Measurements from ENCODE around the gene CCDC92. TPM values are rescaled to one million over a fixed set of nuclear protein-coding genes. Genes with fewer than 3 reads are reported as not detected.

The CCDC92 gene
- total RNA-seq, 1 donor from 2014 or later, result 25.9 TPM

DNA sequence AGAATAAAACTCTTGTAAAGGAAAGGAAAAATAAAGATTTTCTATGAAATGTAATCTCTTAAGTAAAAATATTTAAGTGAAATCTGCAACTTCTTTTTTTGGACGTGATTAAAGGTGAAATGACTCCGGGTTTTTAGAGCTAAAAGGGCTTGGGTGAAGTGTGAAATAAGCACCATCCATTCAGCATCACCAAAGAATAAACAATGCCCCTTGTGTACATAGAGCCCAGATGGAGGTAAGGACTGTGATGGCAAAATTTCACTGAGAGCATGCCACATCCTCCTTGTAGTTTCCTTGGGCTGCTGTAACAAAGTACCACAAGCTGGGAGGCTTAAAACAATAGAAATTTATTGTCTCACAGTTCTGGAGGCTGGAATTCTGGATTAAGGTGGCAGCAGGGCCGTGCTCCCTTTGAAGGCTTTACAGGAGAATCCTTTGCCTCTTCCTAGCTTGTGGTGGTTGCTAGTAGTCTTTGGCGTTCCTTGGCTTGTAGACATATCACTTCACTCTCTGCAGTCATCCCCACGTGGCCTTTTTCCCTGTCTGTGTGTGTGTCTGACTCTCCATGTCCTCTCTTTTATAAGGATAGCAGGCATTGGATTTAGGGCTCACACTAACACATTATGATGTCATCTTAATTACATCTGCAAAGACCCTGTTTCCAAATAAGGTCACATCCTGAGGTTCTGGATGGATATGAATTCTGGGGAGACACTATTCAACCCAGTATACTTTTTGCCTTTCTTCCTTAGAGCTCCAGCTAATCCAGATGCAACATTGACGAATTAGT is 24.6 kb upstream of the CCDC92 start:
- H3K4me3 ChIP-seq (ENCODE audit: low read depth, low read length), result no peak overlapping the region
- DNase-seq (ENCODE audit: low read depth), result no peak
- TF ChIP-seq, protein P1, sequence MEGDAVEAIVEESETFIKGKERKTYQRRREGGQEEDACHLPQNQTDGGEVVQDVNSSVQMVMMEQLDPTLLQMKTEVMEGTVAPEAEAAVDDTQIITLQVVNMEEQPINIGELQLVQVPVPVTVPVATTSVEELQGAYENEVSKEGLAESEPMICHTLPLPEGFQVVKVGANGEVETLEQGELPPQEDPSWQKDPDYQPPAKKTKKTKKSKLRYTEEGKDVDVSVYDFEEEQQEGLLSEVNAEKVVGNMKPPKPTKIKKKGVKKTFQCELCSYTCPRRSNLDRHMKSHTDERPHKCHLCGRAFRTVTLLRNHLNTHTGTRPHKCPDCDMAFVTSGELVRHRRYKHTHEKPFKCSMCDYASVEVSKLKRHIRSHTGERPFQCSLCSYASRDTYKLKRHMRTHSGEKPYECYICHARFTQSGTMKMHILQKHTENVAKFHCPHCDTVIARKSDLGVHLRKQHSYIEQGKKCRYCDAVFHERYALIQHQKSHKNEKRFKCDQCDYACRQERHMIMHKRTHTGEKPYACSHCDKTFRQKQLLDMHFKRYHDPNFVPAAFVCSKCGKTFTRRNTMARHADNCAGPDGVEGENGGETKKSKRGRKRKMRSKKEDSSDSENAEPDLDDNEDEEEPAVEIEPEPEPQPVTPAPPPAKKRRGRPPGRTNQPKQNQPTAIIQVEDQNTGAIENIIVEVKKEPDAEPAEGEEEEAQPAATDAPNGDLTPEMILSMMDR (conservative IDR thresholded peaks at IDR 0.05; ENCODE audit: low read depth, low read length), result no peak

DNA sequence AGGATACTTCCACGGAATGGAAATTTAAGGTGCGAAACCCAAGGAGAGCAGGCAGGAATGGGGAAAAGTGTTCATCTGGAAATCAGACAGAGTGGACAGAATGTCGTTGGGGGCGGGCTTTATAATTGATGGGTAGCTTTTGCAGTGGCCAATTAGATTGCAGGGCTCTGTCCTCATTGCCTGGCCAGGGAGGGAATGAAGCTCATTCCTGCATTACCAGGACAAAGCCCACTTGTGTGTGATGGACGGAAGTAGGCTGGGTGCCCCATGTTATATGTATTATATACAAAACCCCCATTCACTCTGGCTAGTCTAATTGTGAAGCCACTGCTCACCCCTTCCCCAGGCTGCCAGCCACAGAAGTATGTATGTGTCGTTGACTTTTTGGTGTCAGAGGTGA is 23.9 kb upstream of the CCDC92 start:
- TF ChIP-seq, protein P1 (conservative IDR thresholded peaks at IDR 0.05; ENCODE audit: low read depth, low read length), result no peak
- DNase-seq (ENCODE audit: low read depth), result no peak
- no peak overlapping the region for H3K4me3 ChIP-seq (ENCODE audit: low read depth, low read length)

DNA sequence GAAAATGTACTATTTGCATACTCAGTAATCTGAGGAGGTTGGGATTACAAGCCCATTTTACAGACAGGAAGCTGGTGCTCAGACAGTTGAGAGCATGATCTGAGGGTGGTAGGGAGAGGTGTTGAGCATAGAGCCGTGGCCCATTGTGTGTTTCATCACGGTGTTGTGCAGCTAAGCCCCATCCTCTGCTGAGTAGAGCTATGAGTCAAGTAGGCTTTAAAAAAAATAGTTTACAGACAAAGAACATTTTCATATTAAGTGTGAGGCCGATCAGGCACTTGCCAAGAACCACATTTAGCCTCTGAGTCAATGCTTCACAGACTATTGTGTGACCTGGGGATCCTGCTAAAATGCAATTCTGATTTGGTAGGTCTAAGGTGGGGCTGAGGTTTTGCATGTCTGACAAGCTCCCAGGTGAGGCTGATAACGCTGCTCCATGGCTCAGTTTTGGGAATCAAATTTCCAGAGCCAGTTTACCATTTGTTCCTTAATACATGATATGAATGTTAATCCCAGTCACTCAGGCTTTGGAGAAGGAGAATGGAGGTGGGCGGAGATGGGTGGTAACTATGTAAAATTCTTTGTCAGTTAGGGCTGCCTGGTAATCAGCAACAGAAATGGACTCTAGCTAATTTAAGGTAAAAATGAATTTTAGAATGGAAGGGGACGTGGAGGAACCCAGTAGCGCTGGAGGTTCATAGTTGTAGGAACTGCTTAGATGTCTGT is 22.6 kb upstream of the CCDC92 start:
- H3K4me3 ChIP-seq (ENCODE audit: low read depth, low read length), result no peak overlapping the region
- DNase-seq (ENCODE audit: low read depth), result no peak
- TF ChIP-seq, protein P1 (conservative IDR thresholded peaks at IDR 0.05; ENCODE audit: low read depth, low read length), result no peak

DNA sequence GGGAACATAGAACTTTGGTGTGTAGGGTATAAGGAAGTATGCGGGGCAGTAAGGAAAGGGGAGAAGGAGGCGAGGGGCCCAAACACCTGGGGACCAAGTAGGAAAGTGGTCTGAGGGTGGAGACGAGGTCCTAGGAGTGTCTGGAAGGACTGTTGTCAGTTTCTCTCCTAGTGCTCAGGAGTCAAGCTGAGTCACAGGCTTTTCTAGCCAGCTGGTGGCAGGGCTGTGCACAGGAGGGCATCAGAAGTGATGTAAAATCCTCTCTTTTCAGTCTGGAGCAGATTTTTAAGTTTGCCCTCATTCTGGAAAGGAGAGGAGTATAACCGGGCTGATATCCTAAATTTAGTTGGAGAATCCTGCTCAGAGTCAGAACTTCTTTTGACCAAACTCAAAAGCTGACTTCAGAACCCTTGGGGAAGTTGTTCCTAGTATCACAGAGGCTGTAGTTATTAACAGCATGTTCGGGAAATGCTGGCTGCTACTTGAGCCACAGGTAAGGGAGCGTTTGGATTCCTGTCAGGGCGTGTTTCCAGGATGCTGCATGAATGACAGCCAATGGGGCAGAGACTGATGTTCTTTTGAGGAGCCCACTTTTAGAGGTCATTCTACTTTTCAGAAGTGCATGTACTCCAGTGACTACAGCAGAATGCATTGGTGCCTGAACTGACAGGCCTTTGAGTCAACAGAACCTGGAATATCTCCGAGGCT is 19.6 kb upstream of the CCDC92 start:
- TF ChIP-seq, protein P1 (conservative IDR thresholded peaks at IDR 0.05; ENCODE audit: low read depth, low read length), result no peak
- no peak overlapping the region for H3K4me3 ChIP-seq (ENCODE audit: low read depth, low read length)
- no peak for DNase-seq (ENCODE audit: low read depth)

DNA sequence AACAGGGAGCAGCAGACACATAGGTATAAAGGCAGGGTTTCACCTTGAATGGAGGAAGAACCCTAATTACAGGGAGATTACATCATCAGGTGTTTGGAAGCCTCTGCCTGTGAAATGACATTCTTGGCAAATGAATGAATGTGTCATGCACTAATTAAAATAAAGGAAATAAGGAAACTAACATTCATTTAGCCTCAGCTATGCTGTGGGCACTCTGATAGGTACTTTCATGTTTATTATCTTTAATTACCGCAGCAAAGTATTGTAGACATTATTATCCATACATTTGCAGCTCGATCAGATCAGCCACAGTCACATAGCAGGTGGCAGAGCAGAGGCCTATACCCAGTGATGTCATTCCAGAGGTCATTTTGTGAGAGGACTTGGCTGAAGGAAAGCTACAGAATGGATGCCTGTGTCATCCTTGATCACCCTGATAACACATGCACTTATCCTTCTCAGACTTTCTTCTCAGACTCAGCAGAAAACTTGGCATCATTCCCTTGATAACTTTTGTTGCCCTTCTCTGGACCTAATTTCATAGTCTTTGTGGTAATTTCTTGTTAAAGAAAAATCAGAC is 18.8 kb upstream of the CCDC92 start:
- no peak for DNase-seq (ENCODE audit: low read depth)
- H3K4me3 ChIP-seq (ENCODE audit: low read depth, low read length), result no peak overlapping the region
- TF ChIP-seq, protein P1 (conservative IDR thresholded peaks at IDR 0.05; ENCODE audit: low read depth, low read length), result no peak

DNA sequence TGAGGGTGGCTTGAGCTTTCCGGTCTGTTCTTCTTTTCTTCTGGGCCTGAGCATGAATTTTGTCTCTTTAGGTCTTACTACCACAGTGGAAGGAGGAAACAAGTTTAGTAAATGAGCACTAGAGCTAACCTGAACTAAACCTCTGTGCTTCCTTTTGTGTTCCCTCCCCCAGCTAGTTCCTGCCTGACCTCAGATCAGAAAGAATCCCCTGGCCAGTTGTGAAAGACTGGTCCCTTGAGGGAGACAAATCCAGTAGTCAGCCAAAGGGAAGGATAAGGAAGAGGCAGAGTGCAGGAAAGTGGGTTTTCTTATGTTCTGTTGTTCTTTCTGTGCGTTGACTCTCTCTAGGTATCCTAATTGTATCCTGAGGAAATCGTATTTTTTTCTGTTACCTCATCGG is 17.9 kb upstream of the CCDC92 start:
- H3K4me3 ChIP-seq (ENCODE audit: low read depth, low read length), result no peak overlapping the region
- TF ChIP-seq, protein P1 (conservative IDR thresholded peaks at IDR 0.05; ENCODE audit: low read depth, low read length), result no peak
- DNase-seq (ENCODE audit: low read depth), result no peak
